GM23338 (cell line): ENCODE data around the gene GRAMD1A. TPM values are rescaled to one million over a fixed set of nuclear protein-coding genes. Genes with fewer than 3 reads are reported as not detected.

ENCODE experiments used
- ATAC-seq: fragments of 200-7000 bp; cut with Tn5 transposase; 3 replicates; pipeline ENCODE4 v1.9.1; 2020
- DNase-seq: peaks from one replicate; pipeline ENCODE4 v3.0.0-alpha.2; 2015; ENCODE audit warnings: low spot score
- H2AFZ ChIP-seq: fragments of 200-600 bp; sonication (generic); 2 replicates; pipeline ENCODE4 v1.8.0; 2016; ENCODE audit warnings: antibody characterized with exemption, mild to moderate bottlenecking, moderate library complexity
- H3F3A ChIP-seq: fragments of 200-600 bp; sonication (generic); replicated peaks from 2 replicates; pipeline ENCODE4 v1.8.0; 2017; ENCODE audit warnings: antibody characterized with exemption, mixed run types, low read depth
- H3K27ac ChIP-seq: fragments of 200-600 bp; sonication (generic); 2 replicates; pipeline ENCODE4 v1.6.1; 2016; ENCODE audit warnings: low read depth
- H3K27me3 ChIP-seq: fragments of 200-600 bp; sonication (generic); 2 replicates; pipeline ENCODE4 v1.8.0; 2016; ENCODE audit warnings: mild to moderate bottlenecking, mixed run types, moderate library complexity; ENCODE audit not compliant: insufficient read depth
- H3K36me3 ChIP-seq: fragments of 200-600 bp; sonication (generic); 2 replicates; pipeline ENCODE4 v1.8.0; 2016; ENCODE audit warnings: mild to moderate bottlenecking; ENCODE audit not compliant: insufficient read depth
- H3K4me1 ChIP-seq: fragments of 200-600 bp; sonication (generic); 2 replicates; pipeline ENCODE4 v1.8.0; 2016; ENCODE audit warnings: mild to moderate bottlenecking, moderate library complexity; ENCODE audit not compliant: insufficient read depth
- H3K4me2 ChIP-seq: fragments of 200-600 bp; sonication (generic); 2 replicates; pipeline ENCODE4 v1.7.1; 2017; ENCODE audit warnings: mixed run types
- H3K4me3 ChIP-seq: fragments of 200-600 bp; sonication (generic); 2 replicates; pipeline ENCODE4 v1.6.1; 2016; ENCODE audit warnings: mixed run types
- H3K79me2 ChIP-seq: fragments of 200-600 bp; sonication (generic); replicated peaks from 2 replicates; pipeline ENCODE4 v1.8.0; 2017; ENCODE audit warnings: mild to moderate bottlenecking; ENCODE audit not compliant: insufficient read depth
- H3K9me2 ChIP-seq: fragments of 200-600 bp; sonication (generic); 2 replicates; pipeline ENCODE4 v1.8.0; 2017; ENCODE audit not compliant: insufficient read depth
- H4K20me1 ChIP-seq: fragments of 200-600 bp; sonication (generic); replicated peaks from 2 replicates; pipeline ENCODE4 v1.8.0; 2017; ENCODE audit warnings: mild to moderate bottlenecking; ENCODE audit not compliant: insufficient read depth
- H3K27ac Mint-ChIP-seq: 2 replicates; pipeline ENCODE4 v1.8.0; 2020; ENCODE audit warnings: inconsistent platforms, mild to moderate bottlenecking, moderate library complexity, mixed read lengths
- H3K27me3 Mint-ChIP-seq: 3 replicates; pipeline ENCODE4 v1.8.0; 2022; ENCODE audit warnings: low read depth, mild to moderate bottlenecking, moderate library complexity, mixed read lengths, inconsistent platforms; ENCODE audit not compliant: insufficient read depth, poor library complexity
- H3K36me3 Mint-ChIP-seq: 3 replicates; pipeline ENCODE4 v1.8.0; 2021; ENCODE audit warnings: low read depth, mild to moderate bottlenecking, inconsistent platforms, moderate library complexity, mixed read lengths
- H3K4me1 Mint-ChIP-seq: 3 replicates; pipeline ENCODE4 v1.8.0; 2020; ENCODE audit warnings: mild to moderate bottlenecking, inconsistent platforms, mixed read lengths
- H3K4me3 Mint-ChIP-seq: 3 replicates; pipeline ENCODE4 v1.8.0; 2021; ENCODE audit warnings: moderate library complexity, mild to moderate bottlenecking, inconsistent platforms, mixed read lengths
- H3K9me3 Mint-ChIP-seq: 3 replicates; pipeline ENCODE4 v1.8.0; 2020; ENCODE audit warnings: moderate library complexity, mild to moderate bottlenecking, inconsistent platforms, mixed read lengths
- CREB1 ChIP-seq: fragments of 250-450 bp; sonication (Bioruptor Pico); IDR thresholded peaks from 2 replicates; pipeline ENCODE4 v1.5.0; 2020; ENCODE audit warnings: low read depth, mild to moderate bottlenecking, moderate library complexity
- CTCF ChIP-seq, 2 experiments: fragments of 200-600 bp in 1 of 2; sonication (generic) in 1 of 2; conservative IDR thresholded peaks; 2 replicates each; pipeline versions ENCODE4 v1.5.1 to v1.6.1; 2016 to 2017; ENCODE audit warnings: antibody characterized with exemption in 2 of 2, low read depth in 2 of 2, mild to moderate bottlenecking in 2 of 2, moderate library complexity in 1 of 2
- ETS1 ChIP-seq: IDR thresholded peaks from 2 replicates; pipeline ENCODE4 v1.6.1; 2016; ENCODE audit warnings: antibody characterized with exemption
- EZH2 ChIP-seq: fragments of 200-600 bp; sonication (generic); IDR thresholded peaks from one replicate; pipeline ENCODE4 v1.8.0; 2017; ENCODE audit warnings: antibody characterized with exemption, mild to moderate bottlenecking, low read depth; ENCODE audit not compliant: unreplicated experiment
- EZH2phosphoT487 ChIP-seq: fragments of 200-600 bp; sonication (generic); IDR thresholded peaks from one replicate; pipeline ENCODE4 v1.8.1; 2018; ENCODE audit warnings: antibody characterized with exemption; ENCODE audit not compliant: unreplicated experiment
- JUNB ChIP-seq: IDR thresholded peaks from one replicate; pipeline ENCODE4 v1.6.1; 2016; ENCODE audit warnings: antibody characterized with exemption; ENCODE audit not compliant: unreplicated experiment
- NANOG ChIP-seq: IDR thresholded peaks from 2 replicates; pipeline ENCODE4 v1.6.1; 2016; ENCODE audit warnings: antibody characterized with exemption, borderline replicate concordance
- POLR2AphosphoS5 ChIP-seq: IDR thresholded peaks from 2 replicates; pipeline ENCODE4 v1.6.1; 2016; ENCODE audit warnings: antibody characterized with exemption, low read depth
- STAT1 ChIP-seq: IDR thresholded peaks from one replicate; pipeline ENCODE4 v1.6.1; 2016; ENCODE audit warnings: antibody characterized with exemption; ENCODE audit not compliant: unreplicated experiment
- ZNF114 ChIP-seq: fragments of 250-450 bp; sonication (Bioruptor Pico); IDR thresholded peaks from 2 replicates; pipeline ENCODE4 v1.5.0; 2020; ENCODE audit warnings: mild to moderate bottlenecking, moderate library complexity
- ZNF462 ChIP-seq: fragments of 250-450 bp; sonication (Bioruptor Pico); IDR thresholded peaks from 2 replicates; pipeline ENCODE4 v1.5.0; 2020; ENCODE audit warnings: mild to moderate bottlenecking, moderate library complexity
- polyA plus RNA-seq: library from polyadenylated mRNA; unstranded; fragments of >200 nt; fragmentation: Nextera tagmentation; extraction: Ambion mirVana; gene quantifications from 2 replicates; pipeline ENCODE4 v1.2.1, GENCODE V29; 2016
- total RNA-seq: library from RNA; depleted of rRNA; stranded (reverse); fragments of >200 nt; shearing (Covaris generic); gene quantifications from 2 replicates; pipeline ENCODE4 v1.2.3, GENCODE V29; 2014

GRAMD1A gene
- total and polyA plus RNA-seq, 2 experiments from 2014 or later = 122 to 174 TPM

- TF ChIP-seq ZNF462 (CRISPR knock-in tag) = no peak
- no peak for TF ChIP-seq STAT1
- no peak for TF ChIP-seq CTCF (conservative IDR thresholded peaks at IDR 0.05; ENCODE audit: low read depth in 2 of 2)
These were observed 25.8 kb downstream of the GRAMD1A start (continued) for GRCh38 chr19:35025969-35026368.

- ATAC-seq = no peak
- no peak overlapping the region for H3K4me3 Mint-ChIP-seq
- peaks cover 42% of the 10 kb centered on the region for H3K36me3 ChIP-seq
- H3K4me3 ChIP-seq = no peak overlapping the region
- H3K4me2 ChIP-seq = no peak overlapping the region
- H3K27ac ChIP-seq = peak overlapping the region; percentile 59; the same call in 1 of the 2 replicates
- H3K9me2 ChIP-seq = no peaks in the 10 kb centered on the region
- peaks cover 64% of the 10 kb centered on the region for H3K36me3 Mint-ChIP-seq
- H3K79me2 ChIP-seq = no peaks in the 10 kb centered on the region
- peaks cover 4% of the 10 kb centered on the region; the same call in 2 of the 3 replicates for H3K4me1 Mint-ChIP-seq
- peaks cover 11% of the 10 kb centered on the region; the same call in 1 of the 2 replicates for H4K20me1 ChIP-seq
- H2AFZ ChIP-seq = no peak overlapping the region
- peaks cover 53% of the 10 kb centered on the region for H3F3A ChIP-seq
- no peak for DNase-seq
- peaks cover 3% of the 10 kb centered on the region; the same call in 1 of the 3 replicates for H3K9me3 Mint-ChIP-seq
- peaks cover 26% of the 10 kb centered on the region for H3K27me3 Mint-ChIP-seq
- no peak overlapping the region for H3K27ac Mint-ChIP-seq
- peaks cover 14% of the 10 kb centered on the region for H3K27me3 ChIP-seq
- peaks cover 8% of the 10 kb centered on the region for H3K4me1 ChIP-seq
- TF ChIP-seq EZH2phosphoT487 (no peak), CREB1 (no peak), NANOG (no peak), ETS1 (no peak), JUNB (no peak), POLR2AphosphoS5 (no peak), EZH2 (no peak), ZNF114 (CRISPR knock-in tag) (no peak), STAT1 (no peak)
These were observed 26.3 kb downstream of the GRAMD1A start for GRCh38 chr19:35026418-35026817.
